SK-N-SH (cell line): ENCODE data around the gene EVA1A.

Experiments used
- EP300 ChIP-seq, 2 experiments: IDR thresholded peaks; 2 replicates each; pipeline versions ENCODE4 v1.4.0 to v1.6.1; 2012; ENCODE audit warnings: borderline replicate concordance in 1 of 2, low read depth in 1 of 2, low read length in 1 of 2
- EZH2phosphoT487 ChIP-seq: fragments of 200-600 bp; sonication (generic); IDR thresholded peaks from 2 replicates; pipeline ENCODE4 v1.6.1; 2017; ENCODE audit warnings: low read depth, mixed run types, mild to moderate bottlenecking, antibody characterized with exemption, moderate library complexity, borderline replicate concordance
- MXI1 ChIP-seq: IDR thresholded peaks from 2 replicates; pipeline ENCODE4 v1.6.1; 2012; ENCODE audit warnings: mild to moderate bottlenecking, low read depth, low read length, improper control_type of control experiment
- RAD21 ChIP-seq: IDR thresholded peaks from 2 replicates; pipeline ENCODE4 v1.6.1; 2012; ENCODE audit warnings: mild to moderate bottlenecking, low read length
- TF ChIP-seq, protein P1 (sequence below): fragments of 200-600 bp; sonication (generic); IDR thresholded peaks from 2 replicates; pipeline ENCODE4 v1.6.1; 2017; ENCODE audit warnings: antibody characterized with exemption, mild to moderate bottlenecking, moderate library complexity

DNA sequence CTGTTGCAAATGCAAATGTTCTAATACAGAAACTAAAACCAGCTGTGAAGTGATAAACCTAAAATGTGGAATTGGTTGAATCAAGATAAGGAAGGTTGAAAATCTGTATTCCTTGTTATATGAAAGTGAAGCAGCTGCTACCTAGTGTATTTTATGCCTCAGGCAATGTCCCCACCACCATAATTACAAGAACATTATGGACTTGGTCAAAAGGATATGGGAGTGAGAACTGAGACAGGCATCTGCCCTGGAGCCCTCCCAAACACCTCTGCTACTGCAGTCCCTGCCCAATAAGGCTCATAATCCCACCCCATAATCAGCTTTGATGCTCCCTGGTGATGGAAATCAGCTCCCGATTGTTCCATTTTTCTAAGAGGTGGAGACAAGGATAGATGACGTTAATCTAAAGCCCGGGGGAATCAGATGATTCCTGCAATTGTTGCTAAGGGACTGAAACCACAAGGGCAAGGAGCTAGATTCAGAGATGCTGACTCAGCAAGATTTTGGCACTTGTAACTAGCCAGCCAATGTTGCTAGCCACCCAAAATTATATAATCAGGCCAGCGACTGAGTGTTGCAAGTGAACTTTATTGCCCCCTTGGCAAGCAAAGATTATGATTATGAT is 69.5 kb downstream of the EVA1A start:
- TF ChIP-seq, protein P1, sequence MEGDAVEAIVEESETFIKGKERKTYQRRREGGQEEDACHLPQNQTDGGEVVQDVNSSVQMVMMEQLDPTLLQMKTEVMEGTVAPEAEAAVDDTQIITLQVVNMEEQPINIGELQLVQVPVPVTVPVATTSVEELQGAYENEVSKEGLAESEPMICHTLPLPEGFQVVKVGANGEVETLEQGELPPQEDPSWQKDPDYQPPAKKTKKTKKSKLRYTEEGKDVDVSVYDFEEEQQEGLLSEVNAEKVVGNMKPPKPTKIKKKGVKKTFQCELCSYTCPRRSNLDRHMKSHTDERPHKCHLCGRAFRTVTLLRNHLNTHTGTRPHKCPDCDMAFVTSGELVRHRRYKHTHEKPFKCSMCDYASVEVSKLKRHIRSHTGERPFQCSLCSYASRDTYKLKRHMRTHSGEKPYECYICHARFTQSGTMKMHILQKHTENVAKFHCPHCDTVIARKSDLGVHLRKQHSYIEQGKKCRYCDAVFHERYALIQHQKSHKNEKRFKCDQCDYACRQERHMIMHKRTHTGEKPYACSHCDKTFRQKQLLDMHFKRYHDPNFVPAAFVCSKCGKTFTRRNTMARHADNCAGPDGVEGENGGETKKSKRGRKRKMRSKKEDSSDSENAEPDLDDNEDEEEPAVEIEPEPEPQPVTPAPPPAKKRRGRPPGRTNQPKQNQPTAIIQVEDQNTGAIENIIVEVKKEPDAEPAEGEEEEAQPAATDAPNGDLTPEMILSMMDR = no peak
- TF ChIP-seq RAD21 (no peak), MXI1 (no peak), EP300 (IDR thresholded peaks at IDR 0.05; ENCODE audit: borderline replicate concordance in 1 of 2, low read depth in 1 of 2, low read length in 1 of 2) (no peak), EZH2phosphoT487 (no peak)
